T47D (cell line): Measurements from ENCODE around the gene NFIB.

Experiments used
- DNase-seq, 2 experiments: peaks; one replicate each; pipeline versions ENCODE4 v3.0.0 to v3.0.0-alpha.2; 2011 to 2012; ENCODE audit warnings: low read depth in 1 of 2, low spot score in 1 of 2
- JUND ChIP-seq: IDR thresholded peaks from 2 replicates; pipeline ENCODE4 v1.6.1; 2012; ENCODE audit warnings: low read depth
- in situ Hi-C: cut with HindIII; loops from 2 replicates; pipeline ENCODE4 v1.10.0; 2016; ENCODE audit warnings: low sequenced_read_pairs, low pct_unique_long_range_greater_than_20kb

The NFIB gene

GRCh38 chr9:14246951-14247350 lies 67.0 kb downstream of the NFIB start:
- DNase-seq, result no peak
- TF ChIP-seq JUND, result no peak
- in situ Hi-C loops, result no loop called here

- no peak for DNase-seq
- no peak for TF ChIP-seq JUND
- in situ Hi-C loops, result no loop called here
These were observed 67.9 kb downstream of the NFIB start for GRCh38 chr9:14245901-14246525.

- TF ChIP-seq JUND, result no peak
- in situ Hi-C loops, result no loop called here
- DNase-seq, result no peak
These were observed 70.4 kb downstream of the NFIB start for GRCh38 chr9:14243514-14244042.

- in situ Hi-C loops, result no loop called here
- DNase-seq, result no peak
- no peak for TF ChIP-seq JUND
These were observed 71.7 kb downstream of the NFIB start for GRCh38 chr9:14242150-14242805.

- in situ Hi-C loops, result no loop called here
- TF ChIP-seq JUND, result no peak
- DNase-seq, result no peak
These were observed 73.4 kb downstream of the NFIB start for GRCh38 chr9:14240537-14240936.

GRCh38 chr9:14238518-14238917 lies 75.4 kb downstream of the NFIB start:
- DNase-seq, result peak in 1 of 2 experiments; percentile 20

GRCh38 chr9:14238079-14238478 lies 75.9 kb downstream of the NFIB start:
- TF ChIP-seq JUND, result no peak
- no peak for DNase-seq
- in situ Hi-C loops, result no loop called here

More at GRCh38 chr9:14238518-14238917, 75.4 kb downstream of the NFIB start:
- in situ Hi-C loops, result no loop called here
- TF ChIP-seq JUND, result no peak

GRCh38 chr9:14236591-14236990 lies 77.3 kb downstream of the NFIB start:
- DNase-seq, result no peak
- no peak for TF ChIP-seq JUND
- in situ Hi-C loops, result no loop called here

- in situ Hi-C loops, result no loop called here
- no peak for DNase-seq
- TF ChIP-seq JUND, result no peak
These were observed 81.8 kb downstream of the NFIB start for GRCh38 chr9:14232111-14232510.

GRCh38 chr9:14231196-14231990 lies 82.5 kb downstream of the NFIB start:
- TF ChIP-seq JUND, result no peak
- in situ Hi-C loops, result no loop called here
- no peak for DNase-seq

- no peak for TF ChIP-seq JUND
- in situ Hi-C loops, result no loop called here
- DNase-seq, result no peak
These were observed 85.3 kb downstream of the NFIB start for GRCh38 chr9:14228602-14229001.

GRCh38 chr9:14226855-14227532 lies 86.9 kb downstream of the NFIB start:
- in situ Hi-C loops, result no loop called here
- no peak for DNase-seq
- TF ChIP-seq JUND, result no peak
